CD4-positive, alpha-beta T cell treated with Interferon gamma for 1 hour (primary cell): Measurements from ENCODE around the gene PROSER3.

Source experiments
- DNase-seq: peaks from one replicate; pipeline ENCODE4 v3.0.0-alpha.2; 2020

The PROSER3 gene

GRCh38 chr19:35779033-35779432 is 21.1 kb downstream of the PROSER3 start:
- no peak for DNase-seq

DNA sequence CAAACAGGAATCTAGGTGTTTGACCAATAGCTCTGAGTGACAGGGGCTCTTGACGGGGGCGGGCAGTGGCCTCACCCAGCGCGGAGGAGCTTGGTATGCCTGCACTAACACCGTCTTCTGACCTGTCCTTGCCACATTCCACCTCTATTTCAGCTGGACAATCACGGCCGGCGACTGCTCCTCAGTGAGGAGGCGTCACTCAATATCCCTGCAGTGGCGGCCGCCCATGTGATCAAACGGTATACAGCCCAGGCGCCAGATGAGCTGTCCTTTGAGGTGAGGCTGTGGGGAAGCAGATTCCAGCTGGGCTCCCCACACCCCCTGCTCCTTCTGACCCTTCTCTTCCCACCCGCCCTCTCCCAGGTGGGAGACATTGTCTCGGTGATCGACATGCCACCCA is 22.1 kb downstream of the PROSER3 start:
- no peak for DNase-seq

DNA sequence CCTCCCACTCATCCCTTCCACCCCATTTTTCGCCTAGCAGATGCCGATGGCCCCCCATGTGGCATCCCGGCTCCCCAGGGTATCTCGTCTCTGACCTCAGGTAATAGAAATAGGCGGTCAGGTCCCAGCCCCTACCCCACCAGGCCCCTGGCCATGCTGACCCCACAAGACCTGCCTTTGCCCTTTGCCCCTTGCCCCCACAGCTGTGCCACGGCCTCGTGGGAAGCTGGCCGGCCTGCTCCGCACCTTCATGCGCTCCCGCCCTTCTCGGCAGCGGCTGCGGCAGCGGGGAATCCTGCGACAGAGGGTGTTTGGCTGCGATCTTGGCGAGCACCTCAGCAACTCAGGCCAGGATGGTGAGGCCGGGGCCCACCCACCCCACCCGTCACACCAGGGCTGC is 22.7 kb downstream of the PROSER3 start:
- no peak for DNase-seq

DNA sequence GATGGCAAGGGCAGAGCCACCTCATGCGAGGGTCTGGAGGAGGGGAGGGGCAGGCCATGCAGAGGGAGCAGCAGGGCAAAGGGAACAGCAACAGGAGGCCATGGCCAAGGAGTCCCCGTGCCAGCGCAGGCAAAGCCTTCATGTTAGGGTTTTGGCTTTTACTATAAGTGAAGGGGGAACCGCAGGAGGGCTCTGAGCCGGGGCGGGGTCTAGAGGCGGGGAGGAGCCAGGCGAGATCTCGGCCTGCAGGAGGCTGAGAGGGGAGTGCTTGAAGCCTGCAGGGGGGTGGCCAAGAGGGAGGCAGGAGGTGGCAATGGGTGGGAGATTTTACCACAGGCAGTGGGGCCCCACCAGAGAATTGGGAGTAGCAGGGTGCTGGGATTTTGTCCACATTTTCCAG is 23.7 kb downstream of the PROSER3 start:
- DNase-seq, result no peak

GRCh38 chr19:35782589-35782988 is 24.6 kb downstream of the PROSER3 start:
- no peak for DNase-seq

DNA sequence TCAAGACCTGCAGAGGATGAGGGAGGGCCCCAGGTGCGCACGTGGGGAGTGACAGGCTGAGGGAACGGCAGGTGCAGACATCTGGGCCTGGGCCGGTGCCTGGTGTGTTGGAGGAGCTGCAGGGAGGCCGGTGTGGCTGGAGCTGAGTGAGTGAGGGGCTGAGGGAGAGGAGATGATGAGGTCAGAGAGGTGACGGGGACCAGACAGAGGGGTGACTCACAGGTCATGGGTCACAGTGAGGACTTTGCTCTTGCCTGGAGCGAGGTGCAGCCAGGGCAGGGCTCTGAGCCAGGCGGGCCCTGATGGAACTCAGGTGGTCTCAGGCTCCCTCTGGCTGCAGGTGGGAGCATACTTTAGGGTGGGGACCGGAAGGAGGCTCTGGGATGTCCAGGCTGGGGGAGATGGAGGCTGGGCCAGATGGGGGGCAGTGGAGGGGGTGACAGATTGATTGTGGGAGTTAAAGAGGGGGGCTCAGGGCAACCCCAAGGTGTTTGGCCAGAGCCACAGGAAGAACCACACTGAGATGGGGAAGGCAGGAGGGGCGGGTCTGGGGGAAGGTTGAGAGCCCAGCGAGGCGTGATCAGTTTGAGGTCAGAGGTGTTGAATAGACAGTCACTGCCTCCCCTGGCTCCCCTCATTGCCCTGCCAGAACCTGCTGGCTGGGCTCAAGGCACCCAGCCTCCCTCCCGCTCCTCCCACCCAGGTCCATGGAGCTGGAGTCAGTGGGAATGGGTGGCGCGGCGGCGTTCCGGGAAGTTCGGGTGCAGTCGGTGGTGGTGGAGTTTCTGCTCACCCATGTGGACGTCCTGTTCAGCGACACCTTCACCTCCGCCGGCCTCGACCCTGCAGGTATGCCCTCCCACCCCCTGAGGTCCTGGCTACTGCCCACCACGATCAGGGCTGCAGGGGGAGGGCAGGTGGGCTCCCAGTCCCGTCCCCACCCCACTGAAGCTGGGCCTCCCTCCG is 25.8 kb downstream of the PROSER3 start:
- DNase-seq, result no peak

GRCh38 chr19:35784503-35785338 is 26.7 kb downstream of the PROSER3 start:
- no peak for DNase-seq

GRCh38 chr19:35785339-35785627 is 27.3 kb downstream of the PROSER3 start:
- DNase-seq, result no peak

DNA sequence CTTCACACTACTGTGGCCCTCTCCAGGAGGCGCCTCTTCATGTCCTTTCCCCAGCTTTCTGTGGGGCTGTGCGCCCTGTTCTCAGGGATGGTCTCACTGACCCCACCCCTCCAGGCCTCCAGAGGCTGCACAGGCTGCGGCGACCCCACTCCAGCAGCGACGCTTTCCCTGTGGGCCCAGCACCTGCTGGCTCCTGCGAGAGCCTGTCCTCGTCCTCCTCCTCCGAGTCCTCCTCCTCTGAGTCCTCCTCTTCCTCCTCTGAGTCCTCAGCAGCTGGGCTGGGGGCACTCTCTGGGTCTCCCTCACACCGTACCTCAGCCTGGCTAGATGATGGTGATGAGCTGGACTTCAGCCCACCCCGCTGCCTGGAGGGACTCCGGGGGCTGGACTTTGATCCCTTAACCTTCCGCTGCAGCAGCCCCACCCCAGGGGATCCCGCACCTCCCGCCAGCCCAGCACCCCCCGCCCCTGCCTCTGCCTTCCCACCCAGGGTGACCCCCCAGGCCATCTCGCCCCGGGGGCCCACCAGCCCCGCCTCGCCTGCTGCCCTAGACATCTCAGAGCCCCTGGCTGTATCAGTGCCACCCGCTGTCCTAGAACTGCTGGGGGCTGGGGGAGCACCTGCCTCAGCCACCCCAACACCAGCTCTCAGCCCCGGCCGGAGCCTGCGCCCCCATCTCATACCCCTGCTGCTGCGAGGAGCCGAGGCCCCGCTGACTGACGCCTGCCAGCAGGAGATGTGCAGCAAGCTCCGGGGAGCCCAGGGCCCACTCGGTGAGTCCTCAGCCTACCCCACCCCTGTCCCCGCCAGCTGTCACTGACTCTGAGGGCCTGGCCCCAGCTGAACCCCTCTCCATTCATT is 28.6 kb downstream of the PROSER3 start:
- DNase-seq, result no peak

GRCh38 chr19:35787227-35787799 is 29.3 kb downstream of the PROSER3 start:
- DNase-seq, result no peak

- no peak for DNase-seq
These were observed 30.4 kb downstream of the PROSER3 start for GRCh38 chr19:35788205-35788960.

- no peak for DNase-seq
These were observed 31.4 kb downstream of the PROSER3 start for GRCh38 chr19:35789195-35789977.

- no peak for DNase-seq
These were observed 32.3 kb downstream of the PROSER3 start for GRCh38 chr19:35789978-35790944.

- no peak for DNase-seq
These were observed 33.2 kb downstream of the PROSER3 start for GRCh38 chr19:35790981-35791813.

DNA sequence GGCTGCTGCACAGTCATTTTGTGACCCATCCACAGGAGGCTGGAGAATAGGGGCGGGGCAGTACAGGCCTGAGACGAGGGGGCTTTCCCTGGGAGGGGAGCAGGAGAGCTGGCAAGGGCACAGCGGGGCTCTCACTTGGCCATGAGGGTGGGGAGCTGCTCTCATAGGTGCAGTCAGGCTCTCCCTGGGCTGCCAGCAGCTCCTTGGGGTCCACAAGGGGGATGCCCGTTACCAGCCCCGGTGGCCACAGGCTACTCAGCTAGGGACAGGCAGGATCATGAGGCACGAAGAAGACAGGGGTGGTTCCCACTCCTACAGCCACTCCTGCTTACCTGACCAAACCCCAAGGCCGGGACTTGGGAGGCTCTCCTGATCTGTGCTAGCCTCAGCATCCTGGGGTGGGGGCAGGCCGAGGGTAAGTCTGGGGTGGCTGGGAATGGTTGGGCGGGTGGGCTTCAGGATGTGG is 33.9 kb downstream of the PROSER3 start:
- DNase-seq, result no peak

DNA sequence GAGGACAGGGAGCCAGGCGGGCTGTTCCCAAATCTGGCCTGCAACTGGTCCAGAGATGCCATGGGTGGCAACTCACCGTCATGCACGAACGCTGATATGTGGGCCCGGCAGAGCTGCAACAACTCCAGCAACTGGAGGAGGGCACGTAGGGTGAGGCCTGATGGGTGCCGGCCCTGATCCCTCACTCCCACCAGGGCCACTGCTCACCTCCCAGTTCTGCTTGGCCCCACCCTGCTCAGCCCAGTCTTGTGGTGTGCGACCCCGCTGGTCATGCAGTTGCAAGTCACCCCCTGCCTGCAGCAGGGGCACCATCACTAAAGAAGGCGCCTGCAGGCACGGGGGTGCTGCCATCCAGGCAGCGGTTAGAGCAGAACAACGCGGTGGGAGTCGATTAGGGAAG is 34.3 kb downstream of the PROSER3 start:
- DNase-seq, result no peak

DNA sequence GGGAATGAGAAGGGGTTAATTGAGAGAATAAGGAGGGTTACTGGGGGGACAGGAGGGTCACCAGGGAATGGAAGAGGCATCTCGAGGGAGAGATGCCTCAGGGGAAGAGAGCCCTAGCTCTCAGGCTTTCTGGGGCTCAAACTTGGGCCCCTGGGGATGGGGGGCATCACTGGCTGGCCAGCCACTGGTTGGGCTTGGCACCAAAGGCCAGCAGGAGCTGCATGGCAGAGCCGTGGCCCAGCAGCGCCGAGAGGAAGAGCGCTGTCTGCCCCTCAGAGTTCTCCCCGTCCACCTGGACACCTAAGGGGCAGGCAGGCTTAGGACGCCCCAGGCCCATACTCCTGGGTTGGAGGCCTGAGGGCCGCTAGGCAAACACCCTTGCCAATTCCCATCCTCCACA is 34.9 kb downstream of the PROSER3 start:
- DNase-seq, result no peak

- no peak for DNase-seq
These were observed 35.6 kb downstream of the PROSER3 start for GRCh38 chr19:35793381-35794165.
